Astrocyte of the spinal cord (primary cell): ENCODE measurements around the gene C2CD4D.

Source experiments
- DNase-seq: peaks from one replicate; pipeline ENCODE4 v3.0.0; 2011; ENCODE audit warnings: low read depth, low spot score
- H3K4me3 ChIP-seq: 2 replicates; pipeline ENCODE4 v1.5.1; 2011; ENCODE audit warnings: low read depth, mild to moderate bottlenecking, low read length, moderate library complexity
- CTCF ChIP-seq: IDR thresholded peaks from 2 replicates; pipeline ENCODE4 v1.5.1; 2012; ENCODE audit warnings: low read depth, mild to moderate bottlenecking, low read length, inconsistent platforms
- in situ Hi-C: cut with HindIII; loops from 2 replicates; pipeline ENCODE4 v1.10.0; 2017; ENCODE audit warnings: low sequenced_read_pairs

The C2CD4D gene

GRCh38 chr1:151841141-151841540, 1.5 kb upstream of the C2CD4D start:
- H3K4me3 ChIP-seq: no peak overlapping the region
- peak; percentile 74 for DNase-seq
- no peak for TF ChIP-seq CTCF
- in situ Hi-C loops: no loop called here

- no peak overlapping the region for H3K4me3 ChIP-seq
- no peak for TF ChIP-seq CTCF
- in situ Hi-C loops: no loop called here
- DNase-seq: no peak
Observed at GRCh38 chr1:151840421-151840820, 801 bp upstream of the C2CD4D start.

GRCh38 chr1:151839082-151839412, 573 bp downstream of the C2CD4D start:
- no peak for TF ChIP-seq CTCF
- in situ Hi-C loops: no loop called here
- DNase-seq: no peak
- no peak overlapping the region for H3K4me3 ChIP-seq

GRCh38 chr1:151838222-151839081, 1.2 kb downstream of the C2CD4D start:
- no peak for TF ChIP-seq CTCF
- no peak overlapping the region for H3K4me3 ChIP-seq
- in situ Hi-C loops: no loop called here
- no peak for DNase-seq

- DNase-seq: no peak
- TF ChIP-seq CTCF: no peak
- in situ Hi-C loops: no loop called here
- no peak overlapping the region for H3K4me3 ChIP-seq
Observed at GRCh38 chr1:151837884-151838221, 1.8 kb downstream of the C2CD4D start.

GRCh38 chr1:151837197-151837596, 2.4 kb downstream of the C2CD4D start:
- in situ Hi-C loops: no loop called here
- DNase-seq: no peak
- TF ChIP-seq CTCF: no peak
- no peak overlapping the region for H3K4me3 ChIP-seq
